K562 (cell line): Measurements from ENCODE around the gene LPAR3. TPM values are rescaled to one million over a fixed set of nuclear protein-coding genes. Genes with fewer than 3 reads are reported as not detected.

Experiments used
- ATAC-seq: fragments of 200-7000 bp; cut with Tn5 transposase; 3 replicates; pipeline ENCODE4 v1.9.1; 2020; ENCODE audit warnings: moderate library complexity
- BruUV-seq: library from RNA; stranded (reverse); fragments of 400-500 nt; replicated peaks from 2 replicates; lab custom pipeline; 2021; lab: Mats Ljungman, UMichigan
- CTCF ChIA-PET: fragments of 300-600 bp; formaldehyde crosslinking; extraction: SDS; loops from one replicate; lab custom pipeline; 2021; ENCODE audit warnings: low intra/inter-chr PET ratio; lab: Yijun Ruan, JAX
- POLR2A ChIA-PET: fragments of 300-600, 350-650 bp; sonication (Branson Sonifier 250); formaldehyde crosslinking; extraction: SDS; loops from one replicate; lab custom pipeline; 2021; ENCODE audit warnings: antibody characterized with exemption, inconsistent platforms; lab: Yijun Ruan, JAX
- DNase-seq, 4 experiments: peaks; one replicate each; pipeline versions ENCODE4 v3.0.0 to v3.0.0-alpha.2; 2011 to 2018; ENCODE audit warnings: low spot score in 3 of 4, mixed read lengths in 3 of 4; ENCODE audit errors: extremely low read depth in 1 of 4
- FAIRE-seq: peaks from 2 replicates; lab custom pipeline; 2011; peaks lifted over from hg19 to GRCh38; lab: Jason Lieb, UNC
- H2AFZ ChIP-seq: 2 replicates; pipeline ENCODE4 v1.6.0; 2011; ENCODE audit warnings: low read depth, low read length, control low read depth, inconsistent platforms
- H3K27ac ChIP-seq: fragments of 200-600 bp; 3 replicates; pipeline ENCODE4 v1.8.0; 2011; ENCODE audit warnings: low read depth, mild to moderate bottlenecking, control low read depth, inconsistent platforms, low read length, moderate library complexity, mixed read lengths; ENCODE audit errors: extremely low read depth
- H3K27me3 ChIP-seq, 2 experiments: fragments of 300-600 bp in 1 of 2; 2 replicates in 1 of 2; 3 replicates in 1 of 2; pipeline versions ENCODE4 v1.6.0 to v1.8.0; 2011; ENCODE audit warnings: inconsistent platforms in 2 of 2, low read length in 2 of 2, mild to moderate bottlenecking in 1 of 2, mixed read lengths in 1 of 2, moderate library complexity in 1 of 2; ENCODE audit not compliant: control insufficient read depth in 2 of 2, insufficient read depth in 2 of 2
- H3K36me3 ChIP-seq: fragments of 300-600 bp; 3 replicates; pipeline ENCODE4 v1.8.0; 2011; ENCODE audit warnings: mild to moderate bottlenecking, low read length, inconsistent platforms; ENCODE audit not compliant: control insufficient read depth, insufficient read depth
- H3K4me1 ChIP-seq, 2 experiments: fragments of 200-600 bp in 1 of 2; replicated peaks in 1 of 2; 2 replicates in 1 of 2; 3 replicates in 1 of 2; pipeline versions ENCODE4 v1.5.1 to v1.8.0; 2011; ENCODE audit warnings: inconsistent platforms in 2 of 2, low read length in 2 of 2, mild to moderate bottlenecking in 1 of 2, mixed read lengths in 1 of 2, moderate library complexity in 1 of 2; ENCODE audit not compliant: control insufficient read depth in 2 of 2, insufficient read depth in 2 of 2
- H3K4me2 ChIP-seq: 2 replicates; pipeline ENCODE4 v1.6.1; 2011; ENCODE audit warnings: low read length, control low read depth, inconsistent platforms, mixed read lengths; ENCODE audit not compliant: insufficient read depth
- H3K4me3 ChIP-seq: fragments of 200-600 bp; sonication (generic), shearing (Covaris generic); 2 replicates; pipeline ENCODE4 v1.5.1; 2016; ENCODE audit warnings: control low read depth, inconsistent platforms
- H3K79me2 ChIP-seq: fragments of 200-600 bp; 3 replicates; pipeline ENCODE4 v1.8.0; 2011; ENCODE audit warnings: low read length, inconsistent platforms; ENCODE audit not compliant: control insufficient read depth, insufficient read depth
- H3K9ac ChIP-seq, 2 experiments: 2 replicates each; pipeline versions ENCODE4 v1.6.0 to v1.6.1; 2011; ENCODE audit warnings: low read depth in 2 of 2, low read length in 2 of 2, control low read depth in 1 of 2, inconsistent platforms in 1 of 2, mild to moderate bottlenecking in 1 of 2, mixed read lengths in 1 of 2; ENCODE audit not compliant: insufficient read depth in 1 of 2
- H3K9me1 ChIP-seq: one replicate; pipeline ENCODE4 v1.6.0; 2011; ENCODE audit warnings: inconsistent platforms, mild to moderate bottlenecking, low read length, moderate library complexity; ENCODE audit not compliant: control insufficient read depth, insufficient read depth
- H3K9me3 ChIP-seq: replicated peaks from 2 replicates; pipeline ENCODE4 v1.5.1; 2011; ENCODE audit warnings: low read depth, low read length, inconsistent platforms; ENCODE audit not compliant: control insufficient read depth, insufficient read depth
- H4K20me1 ChIP-seq: replicated peaks from 2 replicates; pipeline ENCODE4 v1.6.1; 2011; ENCODE audit warnings: low read length, inconsistent platforms, mixed read lengths; ENCODE audit not compliant: control insufficient read depth, insufficient read depth
- NBN ChIP-seq: fragments of 450-650 bp; IDR thresholded peaks from 2 replicates; pipeline ENCODE4 v1.6.1; 2016; ENCODE audit warnings: low read depth, mild to moderate bottlenecking
- NFRKB ChIP-seq: fragments of 450-650 bp; IDR thresholded peaks from 2 replicates; pipeline ENCODE4 v1.6.1; 2016; ENCODE audit warnings: low read depth
- PHTF2 ChIP-seq: fragments of 250-450 bp; sonication (Bioruptor Pico); IDR thresholded peaks from 2 replicates; pipeline ENCODE4 v1.5.0; 2021; ENCODE audit warnings: mild to moderate bottlenecking
- SPI1 ChIP-seq: IDR thresholded peaks from 2 replicates; pipeline ENCODE4 v1.6.1; 2011; ENCODE audit warnings: low read depth, low read length, control low read depth, borderline replicate concordance
- TAF15 ChIP-seq: fragments of 200-400 bp; formaldehyde crosslinking; IDR thresholded peaks from 2 replicates; pipeline ENCODE4 v1.6.1; 2017; ENCODE audit warnings: mild to moderate bottlenecking, low read depth, low read length, moderate library complexity
- ZNF592 ChIP-seq: fragments of 450-650 bp; IDR thresholded peaks from 2 replicates; pipeline ENCODE4 v1.6.1; 2017; ENCODE audit warnings: antibody characterized with exemption, mild to moderate bottlenecking
- WGBS: fragments of 100-300 bp; shearing (Covaris generic); methylation state at CpG from one replicate; pipeline ENCODE4 v1.1.6; 2016; ENCODE audit warnings: low coverage, mixed read lengths; ENCODE audit not compliant: insufficient coverage; ENCODE audit errors: missing lambda C conversion rate; 5-methylcytosine and 5-hydroxymethylcytosine counted together
- in situ Hi-C: fragments of 300-500 bp; cut with MboI; formaldehyde crosslinking; loops from 4 replicates; pipeline ENCODE4 v1.15.0; 2018; ENCODE audit warnings: inconsistent platforms, mixed read lengths
- intact Hi-C: fragments of 100-400 bp; cut with micrococcal nuclease; formaldehyde crosslinking; loops from 2 replicates; pipeline ENCODE4 v1.14.2; 2022
- polyA plus RNA-seq, 8 experiments: library from polyadenylated mRNA; depleted of rRNA in 4 of 8; stranded (reverse) in 5 of 8; unstranded in 3 of 8; fragments of >200 nt; fragmentation: Nextera tagmentation in 2 of 8; fragmentation: Illumina TruSeq in 1 of 8; extraction: Ambion mirVana in 2 of 8; extraction: Trizol in 1 of 8; gene quantifications; 2 replicates each; pipeline versions ENCODE4 v1.2.1 to v1.2.3, GENCODE V29; 2011 to 2014; ENCODE audit warnings: inconsistent platforms in 1 of 8, missing spikeins in 1 of 8
- total RNA-seq, 7 experiments: library from RNA; depleted of rRNA in 6 of 7; stranded (reverse); fragments of >200 nt in 6 of 7; fragmentation: Illumina TruSeq in 2 of 7; extraction: Trizol in 2 of 7; gene quantifications; 2 replicates each; pipeline versions ENCODE4 v1.2.1 to v1.2.3, GENCODE V29; 2011 to 2021; ENCODE audit warnings: low replicate concordance in 1 of 7

LPAR3 gene
- total and polyA plus RNA-seq, 9 of the 15 experiments (the other 6 are each of a cell fraction or from before 2014, with no cell fraction given) = 0.11 TPM; not detected in 8

- Histone ChIP-seq H3K79me2 (no peaks in the 10 kb centered on the region), H3K27me3 (peaks cover 16 to 29% of the 10 kb centered on the region in 2 experiments; a peak in 4 of 5 replicates), H3K9me3 (no peaks in the 10 kb centered on the region), H3K27ac (no peak overlapping the region), H2AFZ (no peak overlapping the region), H3K9me1 (no peaks in the 10 kb centered on the region), H4K20me1 (no peaks in the 10 kb centered on the region), H3K36me3 (no peaks in the 10 kb centered on the region; the same call in 2 of the 3 replicates), H3K4me3 (no peak overlapping the region), H3K4me1 (no peaks in the 10 kb centered on the region), H3K4me2 (no peak overlapping the region), H3K9ac (no peak overlapping the region)
- ATAC-seq (no peak), FAIRE-seq (no peak), DNase-seq (no peak)
- ChIA-PET POLR2A (no interaction called here), CTCF (no interaction called here)
- no TSS peak for BruUV-seq
- 0% methylated on average over 1 of the region's 1 CpG for WGBS
- in situ Hi-C loops (loop anchor here (25.0 kb wide), 1 partner anchor 632 kb away; the partner anchor contains the start of gene PRKACB), intact Hi-C loops (loop anchor here (5.0 to 10.0 kb wide), 4 partner anchors 168 to 837 kb away; no protein-coding TSS in a partner anchor)
- TF ChIP-seq NBN (no peak), PHTF2 (CRISPR knock-in tag) (no peak), NFRKB (no peak)
Measured at GRCh38 chr1:84769636-84770035, 123.4 kb downstream of the LPAR3 start.

GRCh38 chr1:84768634-84769033 lies 124.4 kb downstream of the LPAR3 start:
- H3K4me3 ChIP-seq = no peak overlapping the region
- H3K4me1 ChIP-seq = no peaks in the 10 kb centered on the region
- FAIRE-seq (no peak), ATAC-seq (no peak), DNase-seq (no peak)
- POLR2A ChIA-PET = no interaction called here
- no peaks in the 10 kb centered on the region for H4K20me1 ChIP-seq
- H3K9me3 ChIP-seq = no peaks in the 10 kb centered on the region
- no peak overlapping the region for H3K9ac ChIP-seq
- no peak for TF ChIP-seq SPI1
- TF ChIP-seq ZNF592 = no peak
- TF ChIP-seq TAF15 = no peak
- no peak overlapping the region for H2AFZ ChIP-seq
- no TSS peak for BruUV-seq
- no peaks in the 10 kb centered on the region for H3K9me1 ChIP-seq
- H3K4me2 ChIP-seq = no peak overlapping the region
- H3K79me2 ChIP-seq = no peaks in the 10 kb centered on the region
- intact Hi-C loops = no loop called here
- H3K27me3 ChIP-seq = peaks cover 21 to 32% of the 10 kb centered on the region in 2 experiments; a peak in 4 of 5 replicates
- H3K27ac ChIP-seq = no peak overlapping the region
- no peaks in the 10 kb centered on the region; the same call in 2 of the 3 replicates for H3K36me3 ChIP-seq
- CTCF ChIA-PET = no interaction called here
- in situ Hi-C loops = loop anchor here (25.0 kb wide), 1 partner anchor 631 kb away; the partner anchor contains the start of gene PRKACB
